Sigmoid colon (tissue), 7 donors: Measurements from ENCODE around the gene CMSS1. TPM values are rescaled to one million over a fixed set of nuclear protein-coding genes. Genes with fewer than 3 reads are reported as not detected.
A peak's percentile ranks its signal among the peaks of the same experiment; 100 is the strongest.

Experiments
- DNase-seq: peaks from one replicate; pipeline ENCODE4 v3.0.0-alpha.2; 2019
- H3K27ac ChIP-seq, 4 donors: fragments of 200-600 bp; sonication (generic); one replicate each; pipeline ENCODE4 v1.5.1; 2016 to 2019; ENCODE audit warnings: mild to moderate bottlenecking in 1 of 4
- H3K27me3 ChIP-seq, 3 donors: fragments of 200-600 bp; sonication (generic); one replicate each; pipeline ENCODE4 v1.5.1; 2019; ENCODE audit warnings: mild to moderate bottlenecking in 1 of 3
- H3K36me3 ChIP-seq, 4 donors: fragments of 200-600 bp; sonication (generic); one replicate each; pipeline ENCODE4 v1.5.1; 2016 to 2019
- H3K4me1 ChIP-seq, 4 donors: fragments of 200-600 bp; sonication (generic); one replicate each; pipeline ENCODE4 v1.5.1; 2017 to 2019
- H3K4me3 ChIP-seq, 4 donors: fragments of 200-600 bp; sonication (generic); one replicate each; pipeline ENCODE4 v1.5.1; 2017 to 2019; ENCODE audit warnings: mild to moderate bottlenecking in 2 of 4, moderate library complexity in 1 of 4
- H3K9me3 ChIP-seq, 4 donors: fragments of 200-600 bp in 3 of 4; sonication (generic) in 3 of 4; one replicate each; pipeline versions ENCODE4 v1.5.1 to v1.6.1; 2013 to 2019
- EP300 ChIP-seq, 4 donors: sonication (generic); formaldehyde crosslinking; IDR thresholded peaks; one replicate each; pipeline ENCODE4 v1.6.1; 2017; ENCODE audit warnings: antibody characterized with exemption in 4 of 4
- POLR2A ChIP-seq, 2 donors: fragments of 450-650 bp; IDR thresholded peaks; one replicate each; pipeline ENCODE4 v1.6.1; 2016; ENCODE audit warnings: antibody characterized with exemption in 2 of 2, mild to moderate bottlenecking in 2 of 2, moderate library complexity in 2 of 2
- POLR2AphosphoS5 ChIP-seq, 4 donors: sonication (generic); formaldehyde crosslinking; IDR thresholded peaks; one replicate each; pipeline ENCODE4 v1.6.1; 2017; ENCODE audit warnings: antibody characterized with exemption in 4 of 4
- WGBS, 2 donors: extraction: QIAGEN DNeasy Blood & Tissue Kit; methylation state at CpG; one replicate each; pipeline ENCODE4 v1.1.7; 2013; 5-methylcytosine and 5-hydroxymethylcytosine counted together
- intact Hi-C: fragments of 100-400 bp; cut with DNase I; formaldehyde crosslinking; loops from one replicate; pipeline ENCODE4 v1.15.1; 2023
- polyA plus RNA-seq, 3 donors: library from polyadenylated mRNA; stranded (reverse); fragments of 200-250 nt; gene quantifications; one replicate each; pipeline ENCODE4 v1.2.3, GENCODE V29; 2013
- total RNA-seq, 4 donors: library from RNA; depleted of rRNA; stranded (reverse); fragments of >200 nt; gene quantifications; one replicate each; pipeline ENCODE4 v1.1.0, GENCODE V29; 2016
- TF ChIP-seq, protein P1 (sequence below), 4 experiments: fragments of 450-650 bp in 3 of 4; fragments of 200-600 bp in 1 of 4; IDR thresholded peaks; one replicate each; pipeline ENCODE4 v1.5.1; 2016 to 2019; ENCODE audit warnings: antibody characterized with exemption in 4 of 4, mild to moderate bottlenecking in 3 of 4, moderate library complexity in 2 of 4
- donor health status: healthy with polysubstance abuse.
- donor health status: Bipolar disorder and iron deficiency.
- donor health status: healthy.

CMSS1 gene
- total and polyA plus RNA-seq, 7 donors = 6.0 to 19.4 (median 13.9) TPM

DNA sequence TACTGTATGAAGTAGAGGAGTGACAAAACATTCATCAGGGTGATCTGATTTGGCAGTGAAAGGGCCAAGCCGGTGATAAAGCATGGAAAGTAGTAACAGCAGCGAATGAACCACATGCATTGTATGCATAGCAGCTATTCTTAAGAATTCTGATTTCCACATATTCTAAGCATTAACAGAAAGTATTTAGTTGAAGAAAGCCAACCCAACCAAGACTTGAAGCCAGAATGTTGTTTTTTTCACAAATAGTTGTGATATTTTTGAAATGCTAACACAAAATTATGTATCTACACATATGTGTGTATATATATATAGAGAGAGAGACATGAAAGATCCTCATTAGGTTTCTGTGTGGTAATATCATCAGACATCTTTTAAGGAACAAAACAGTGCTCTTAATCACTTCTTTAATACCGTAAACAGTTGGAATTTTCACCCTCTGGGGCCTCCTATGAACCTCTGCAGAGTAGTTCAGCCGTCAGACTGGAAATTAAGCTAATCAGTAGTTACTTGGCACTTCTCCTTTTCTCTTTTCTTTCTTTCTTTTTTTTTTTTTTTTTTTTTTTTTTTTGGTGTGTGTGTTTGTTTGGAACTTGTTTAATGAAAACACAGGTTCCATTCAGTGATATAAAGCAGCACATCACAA lies 139.6 kb downstream of the CMSS1 start:
- no peaks in the 10 kb centered on the region for H3K9me3 ChIP-seq
- TF ChIP-seq, protein P1, sequence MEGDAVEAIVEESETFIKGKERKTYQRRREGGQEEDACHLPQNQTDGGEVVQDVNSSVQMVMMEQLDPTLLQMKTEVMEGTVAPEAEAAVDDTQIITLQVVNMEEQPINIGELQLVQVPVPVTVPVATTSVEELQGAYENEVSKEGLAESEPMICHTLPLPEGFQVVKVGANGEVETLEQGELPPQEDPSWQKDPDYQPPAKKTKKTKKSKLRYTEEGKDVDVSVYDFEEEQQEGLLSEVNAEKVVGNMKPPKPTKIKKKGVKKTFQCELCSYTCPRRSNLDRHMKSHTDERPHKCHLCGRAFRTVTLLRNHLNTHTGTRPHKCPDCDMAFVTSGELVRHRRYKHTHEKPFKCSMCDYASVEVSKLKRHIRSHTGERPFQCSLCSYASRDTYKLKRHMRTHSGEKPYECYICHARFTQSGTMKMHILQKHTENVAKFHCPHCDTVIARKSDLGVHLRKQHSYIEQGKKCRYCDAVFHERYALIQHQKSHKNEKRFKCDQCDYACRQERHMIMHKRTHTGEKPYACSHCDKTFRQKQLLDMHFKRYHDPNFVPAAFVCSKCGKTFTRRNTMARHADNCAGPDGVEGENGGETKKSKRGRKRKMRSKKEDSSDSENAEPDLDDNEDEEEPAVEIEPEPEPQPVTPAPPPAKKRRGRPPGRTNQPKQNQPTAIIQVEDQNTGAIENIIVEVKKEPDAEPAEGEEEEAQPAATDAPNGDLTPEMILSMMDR (IDR thresholded peaks at IDR 0.05) = no peak
- TF ChIP-seq EP300 (IDR thresholded peaks at IDR 0.05) (no peak), POLR2A (IDR thresholded peaks at IDR 0.05) (no peak), POLR2AphosphoS5 (IDR thresholded peaks at IDR 0.05) (no peak)
- DNase-seq = no peak
- H3K27me3 ChIP-seq = no peaks in the 10 kb centered on the region
- no peak overlapping the region for H3K4me3 ChIP-seq
- 86 to 93% methylated on average over 4 of the region's 4 CpGs for WGBS, 2 donors
- peak overlapping the region in 2 of 4 donors; percentile 69 to 83 for H3K27ac ChIP-seq
- intact Hi-C loops = loop anchor here (5.0 kb wide), 1 partner anchor 85 kb away; no protein-coding TSS in a partner anchor
- peaks cover 0 to 43% (median 21%) of the 10 kb centered on the region in 4 donors for H3K4me1 ChIP-seq
- no peaks in the 10 kb centered on the region for H3K36me3 ChIP-seq

DNA sequence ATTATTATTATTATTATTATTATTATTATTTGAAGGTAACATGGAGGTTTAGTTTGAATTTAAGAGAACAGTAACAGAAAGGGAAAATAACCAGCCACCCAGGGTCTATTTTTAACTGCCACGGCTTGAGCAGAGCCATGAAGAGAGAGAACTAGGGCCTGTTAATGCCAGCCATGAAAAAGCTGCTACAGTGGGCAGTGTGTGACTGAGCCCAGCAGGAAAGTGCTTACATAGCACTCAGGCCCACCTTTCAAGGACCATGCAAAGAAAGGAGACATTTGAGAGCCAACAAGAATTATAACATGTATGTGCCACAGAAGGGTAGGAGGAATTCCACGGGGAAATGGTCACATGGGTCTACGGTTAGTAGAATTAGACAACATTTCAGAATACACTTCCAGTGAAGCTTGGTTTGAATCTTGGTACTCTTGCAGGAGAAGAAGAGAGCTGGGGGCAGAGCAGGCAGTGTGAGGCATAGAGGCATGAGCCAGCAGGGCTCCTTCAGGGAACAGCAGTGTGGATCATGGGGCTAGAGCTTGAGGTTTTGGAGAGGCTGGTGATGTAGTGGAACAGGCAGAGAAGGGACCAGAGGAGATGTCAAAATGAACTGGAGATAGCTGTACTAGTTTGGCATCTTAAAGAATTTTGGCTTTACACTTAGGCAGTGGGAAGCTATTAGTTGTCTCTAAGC lies 140.7 kb downstream of the CMSS1 start:
- H3K27ac ChIP-seq = peak overlapping the region; percentile 5 to 83 (median 62)
- TF ChIP-seq POLR2AphosphoS5 (IDR thresholded peaks at IDR 0.05) (no peak), EP300 (IDR thresholded peaks at IDR 0.05) (no peak), POLR2A (IDR thresholded peaks at IDR 0.05) (no peak)
- TF ChIP-seq, protein P1 (IDR thresholded peaks at IDR 0.05) = no peak
- no peak overlapping the region for H3K4me3 ChIP-seq
- 83 to 90% methylated on average over 3 of the region's 3 CpGs for WGBS, 2 donors
- H3K4me1 ChIP-seq = peaks cover 0 to 53% (median 31%) of the 10 kb centered on the region in 4 donors
- intact Hi-C loops = loop anchor here (5.0 kb wide), 1 partner anchor 86 kb away; no protein-coding TSS in a partner anchor
- H3K36me3 ChIP-seq = no peaks in the 10 kb centered on the region
- H3K27me3 ChIP-seq = no peaks in the 10 kb centered on the region
- no peak for DNase-seq
- no peaks in the 10 kb centered on the region for H3K9me3 ChIP-seq

DNA sequence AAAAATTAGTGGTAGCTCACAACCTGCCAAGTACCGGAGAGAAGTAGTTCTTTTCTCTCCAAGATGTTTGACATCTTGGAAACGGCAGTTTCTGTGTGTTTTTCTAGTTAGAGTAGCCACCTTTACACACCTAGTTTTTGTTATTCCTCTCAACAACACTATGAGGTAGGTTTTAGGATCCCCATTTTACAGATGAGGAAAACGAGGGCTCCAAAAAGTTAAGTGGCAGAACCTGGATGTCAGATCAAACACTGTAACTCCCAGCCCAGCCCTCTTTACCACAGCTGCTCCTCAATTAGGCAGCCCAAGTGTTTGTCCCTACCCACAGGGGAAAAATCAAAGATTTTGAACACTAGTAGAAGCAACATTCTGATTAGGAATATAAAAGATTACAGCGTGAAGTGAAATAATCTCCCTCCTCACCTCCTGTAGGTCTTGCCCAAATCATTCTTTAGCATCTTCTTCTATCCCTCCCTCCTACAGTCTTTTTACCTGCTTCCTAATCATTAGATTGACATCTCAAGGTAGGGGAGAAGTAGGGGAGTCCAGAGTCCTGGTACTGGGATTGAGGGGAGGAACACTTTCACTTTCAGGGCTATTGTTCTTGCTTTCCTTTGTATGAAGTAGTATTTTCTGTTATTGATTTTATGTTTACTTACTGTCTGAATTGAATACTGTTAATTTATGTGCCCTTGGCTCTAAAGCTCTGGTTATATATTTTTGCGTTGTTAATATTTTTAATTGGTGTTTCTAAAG lies 142.6 kb downstream of the CMSS1 start:
- H3K4me1 ChIP-seq = peaks cover 0 to 64% (median 32%) of the 10 kb centered on the region in 4 donors
- H3K27me3 ChIP-seq = no peaks in the 10 kb centered on the region
- peak overlapping the region in 2 of 4 donors; percentile 2 to 16 for H3K4me3 ChIP-seq
- intact Hi-C loops = loop anchor here (5.0 kb wide), 1 partner anchor 82 kb away; no protein-coding TSS in a partner anchor
- no peaks in the 10 kb centered on the region for H3K9me3 ChIP-seq
- peak overlapping the region; percentile 43 to 83 (median 70) for H3K27ac ChIP-seq
- TF ChIP-seq, protein P1 (IDR thresholded peaks at IDR 0.05) = no peak
- TF ChIP-seq POLR2AphosphoS5 (IDR thresholded peaks at IDR 0.05) (no peak), EP300 (IDR thresholded peaks at IDR 0.05) (no peak), POLR2A (IDR thresholded peaks at IDR 0.05) (no peak)
- WGBS, 2 donors = 69 to 74% methylated on average over 5 of the region's 5 CpGs
- DNase-seq = no peak
- H3K36me3 ChIP-seq = no peaks in the 10 kb centered on the region

DNA sequence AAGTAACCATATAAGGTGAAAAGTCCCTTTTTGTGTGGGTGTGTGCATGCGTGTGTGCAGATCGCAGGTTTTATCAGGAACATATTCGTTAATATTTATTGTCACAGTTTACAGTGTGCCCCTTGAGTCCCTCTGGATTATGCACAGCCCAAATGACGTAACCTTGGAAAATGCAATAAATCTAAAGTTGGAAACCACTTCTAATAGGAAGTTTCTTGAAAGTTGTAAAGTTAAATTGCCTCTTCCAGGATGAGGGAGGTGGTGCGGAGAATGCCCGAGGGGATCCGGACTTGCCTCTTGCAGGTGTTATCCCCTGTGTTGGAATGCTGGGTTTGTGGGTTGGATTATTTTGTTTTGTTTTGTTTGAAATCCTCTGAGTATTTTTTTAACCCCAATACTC lies 143.3 kb downstream of the CMSS1 start:
- no peak for DNase-seq
- TF ChIP-seq, protein P1 (IDR thresholded peaks at IDR 0.05) = no peak
- TF ChIP-seq POLR2A (IDR thresholded peaks at IDR 0.05) (no peak), EP300 (IDR thresholded peaks at IDR 0.05) (peak; percentile 19 to 86 (median 66)), POLR2AphosphoS5 (IDR thresholded peaks at IDR 0.05) (peak; percentile 55 to 82 (median 62))
- Histone ChIP-seq H3K4me3 (peak overlapping the region in 2 of 4 donors; percentile 2 to 16), H3K36me3 (no peaks in the 10 kb centered on the region), H3K4me1 (peaks cover 0 to 70% (median 36%) of the 10 kb centered on the region in 4 donors), H3K27me3 (no peaks in the 10 kb centered on the region), H3K27ac (peak overlapping the region; percentile 43 to 83 (median 70)), H3K9me3 (no peaks in the 10 kb centered on the region)
- 16 to 58% methylated on average over 7 of the region's 7 CpGs for WGBS, 2 donors
- intact Hi-C loops = loop anchor here (5.0 kb wide), 1 partner anchor 81 kb away; no protein-coding TSS in a partner anchor
